ENCODE results near the gene COL5A1. TPM values are rescaled to one million over a fixed set of nuclear protein-coding genes. Genes with fewer than 3 reads are reported as not detected.

The COL5A1 gene
- polyA plus RNA-seq, 1 donor (not counting 4 experiments of a cell fraction or from before 2014, with no cell fraction given) = 3.1 TPM

DNA sequence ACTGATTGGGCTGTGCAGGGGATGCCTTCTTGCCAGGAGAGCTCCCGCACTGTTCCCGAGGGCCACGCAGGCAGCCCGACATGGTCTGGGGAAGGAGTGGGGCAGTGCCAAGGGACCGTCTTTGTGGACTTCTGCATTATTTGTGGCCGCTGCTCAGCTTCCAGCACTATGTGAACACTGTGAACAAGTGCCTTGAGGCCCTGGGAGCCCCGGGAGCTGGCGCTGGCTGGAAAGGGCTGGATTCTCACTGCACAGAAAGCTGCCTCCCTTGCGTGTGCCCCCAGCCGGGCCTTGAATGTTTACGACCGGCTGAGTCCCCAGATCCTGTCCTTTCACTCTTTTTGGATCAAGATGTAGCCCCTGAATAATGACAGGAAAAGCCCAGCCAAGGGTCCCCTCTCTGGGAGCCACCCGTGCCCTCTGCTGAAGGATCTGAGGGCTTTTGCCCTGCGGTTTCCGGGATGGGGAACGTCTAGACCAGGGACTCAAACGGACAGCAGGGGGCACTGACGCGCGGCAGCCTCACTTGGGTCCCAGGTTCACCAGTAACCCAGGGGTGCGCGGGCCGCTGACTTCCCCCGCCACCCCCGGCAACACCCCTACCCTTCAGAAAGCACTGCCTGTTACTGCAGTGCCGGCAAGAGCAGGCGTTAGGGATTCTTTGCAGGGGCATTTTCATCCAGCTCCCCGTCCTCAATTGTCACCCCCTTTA is 140.1 kb downstream of the COL5A1 start:
- no peaks in the 10 kb centered on the region for H3K79me2 ChIP-seq (ENCODE audit: control insufficient read depth, insufficient read depth, low read length)
- H3K27ac ChIP-seq (ENCODE audit: control insufficient read depth, insufficient read depth, low read length) = no peak overlapping the region
- no peaks in the 10 kb centered on the region for H3K9me1 ChIP-seq (ENCODE audit: control insufficient read depth, extremely low read depth, insufficient read depth, low read length)
- H3K4me3 ChIP-seq (ENCODE audit: control insufficient read depth in 2 of 3, extremely low read depth in 1 of 3, insufficient read depth in 2 of 3, low read depth in 1 of 3, low read length in 3 of 3) = no peak overlapping the region
- H3K4me2 ChIP-seq (ENCODE audit: control insufficient read depth, extremely low read depth, insufficient read depth, low read depth, low read length) = no peak overlapping the region
- H2AFZ ChIP-seq (ENCODE audit: control insufficient read depth, low read length) = no peak overlapping the region
- no peaks in the 10 kb centered on the region for H3K9me3 ChIP-seq (ENCODE audit: control insufficient read depth, low read depth, low read length)
- peaks cover 18% of the 10 kb centered on the region for H3K27me3 ChIP-seq (ENCODE audit: control insufficient read depth, extremely low read depth, insufficient read depth, low read length)
- peaks cover 18% of the 10 kb centered on the region for H3K4me1 ChIP-seq (ENCODE audit: control insufficient read depth, extremely low read depth, insufficient read depth, low read length)
- H3K36me3 ChIP-seq (ENCODE audit: control insufficient read depth in 2 of 2, extremely low read depth in 1 of 2, insufficient read depth in 2 of 2, low read length in 2 of 2) = no peaks in the 10 kb centered on the region
- no peak for DNase-seq (ENCODE audit: low read depth, low spot score)
- no peak for TF ChIP-seq EZH2 (IDR thresholded peaks at IDR 0.05; ENCODE audit: low read length)
- TF ChIP-seq, protein P1, sequence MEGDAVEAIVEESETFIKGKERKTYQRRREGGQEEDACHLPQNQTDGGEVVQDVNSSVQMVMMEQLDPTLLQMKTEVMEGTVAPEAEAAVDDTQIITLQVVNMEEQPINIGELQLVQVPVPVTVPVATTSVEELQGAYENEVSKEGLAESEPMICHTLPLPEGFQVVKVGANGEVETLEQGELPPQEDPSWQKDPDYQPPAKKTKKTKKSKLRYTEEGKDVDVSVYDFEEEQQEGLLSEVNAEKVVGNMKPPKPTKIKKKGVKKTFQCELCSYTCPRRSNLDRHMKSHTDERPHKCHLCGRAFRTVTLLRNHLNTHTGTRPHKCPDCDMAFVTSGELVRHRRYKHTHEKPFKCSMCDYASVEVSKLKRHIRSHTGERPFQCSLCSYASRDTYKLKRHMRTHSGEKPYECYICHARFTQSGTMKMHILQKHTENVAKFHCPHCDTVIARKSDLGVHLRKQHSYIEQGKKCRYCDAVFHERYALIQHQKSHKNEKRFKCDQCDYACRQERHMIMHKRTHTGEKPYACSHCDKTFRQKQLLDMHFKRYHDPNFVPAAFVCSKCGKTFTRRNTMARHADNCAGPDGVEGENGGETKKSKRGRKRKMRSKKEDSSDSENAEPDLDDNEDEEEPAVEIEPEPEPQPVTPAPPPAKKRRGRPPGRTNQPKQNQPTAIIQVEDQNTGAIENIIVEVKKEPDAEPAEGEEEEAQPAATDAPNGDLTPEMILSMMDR (optimal IDR thresholded peaks at IDR 0.05 in 1 of 3, IDR thresholded peaks at IDR 0.05 in 1 of 3, conservative IDR thresholded peaks at IDR 0.05 in 1 of 3; ENCODE audit: extremely low read depth in 1 of 3, insufficient read depth in 2 of 3, low read length in 3 of 3) = peak in 2 of 3 experiments; percentile 22 to 24
- no peak overlapping the region for H3K9ac ChIP-seq (ENCODE audit: control insufficient read depth, extremely low read depth, insufficient read depth, low read length)
- dilution Hi-C loops (cut with MboI; ENCODE audit: extremely low pct_ligation_motif_present, low sequenced_read_pairs) = no loop called here
- FAIRE-seq = no peak
- H4K20me1 ChIP-seq (ENCODE audit: control insufficient read depth, extremely low read depth, insufficient read depth, low read length) = no peaks in the 10 kb centered on the region

DNA sequence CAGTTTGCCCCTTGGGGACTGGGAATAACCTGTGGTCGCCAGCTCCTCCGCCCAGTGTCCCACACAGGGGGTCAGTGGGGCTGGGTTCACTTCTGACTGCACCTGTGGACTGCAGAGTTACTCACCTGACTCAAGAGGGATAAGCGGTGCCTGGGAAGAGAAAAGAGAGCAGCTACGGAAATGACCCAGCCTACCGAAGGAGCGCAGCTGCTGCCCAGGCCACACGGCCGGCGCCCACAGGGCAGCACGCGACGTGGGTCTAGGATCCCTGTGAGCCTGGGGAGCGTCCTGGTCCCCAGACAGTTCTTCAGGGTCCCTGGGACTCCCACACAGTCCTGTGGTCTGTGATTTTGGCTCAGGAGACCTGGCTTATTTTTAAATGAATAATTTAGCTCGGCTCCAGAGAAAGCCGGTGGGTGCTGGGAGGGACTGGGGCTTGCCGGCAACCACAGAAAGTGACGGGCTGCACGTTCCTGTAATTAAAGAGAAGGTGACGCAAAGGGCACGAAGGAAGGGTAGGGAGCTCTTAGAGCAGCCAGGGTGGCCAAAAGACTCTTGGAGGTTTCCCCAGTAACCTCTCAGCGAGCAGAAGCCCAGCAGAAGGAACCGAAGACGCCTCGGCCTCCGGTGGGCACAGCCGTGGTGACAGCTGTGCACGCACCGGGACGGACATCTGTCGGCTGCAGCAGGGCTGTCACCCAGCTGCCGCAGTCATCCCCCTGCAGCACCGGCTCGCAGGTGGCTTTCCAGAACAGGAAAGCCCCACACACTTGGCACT is 141.5 kb downstream of the COL5A1 start:
- no peak overlapping the region for H3K4me2 ChIP-seq (ENCODE audit: control insufficient read depth, extremely low read depth, insufficient read depth, low read depth, low read length)
- FAIRE-seq (no peak), DNase-seq (ENCODE audit: low read depth, low spot score) (no peak)
- peaks cover 17% of the 10 kb centered on the region for H3K4me1 ChIP-seq (ENCODE audit: control insufficient read depth, extremely low read depth, insufficient read depth, low read length)
- no peaks in the 10 kb centered on the region for H3K9me3 ChIP-seq (ENCODE audit: control insufficient read depth, low read depth, low read length)
- H3K9me1 ChIP-seq (ENCODE audit: control insufficient read depth, extremely low read depth, insufficient read depth, low read length) = no peaks in the 10 kb centered on the region
- no peaks in the 10 kb centered on the region for H3K36me3 ChIP-seq (ENCODE audit: control insufficient read depth in 2 of 2, extremely low read depth in 1 of 2, insufficient read depth in 2 of 2, low read length in 2 of 2)
- dilution Hi-C loops (cut with MboI; ENCODE audit: extremely low pct_ligation_motif_present, low sequenced_read_pairs) = no loop called here
- no peak overlapping the region for H2AFZ ChIP-seq (ENCODE audit: control insufficient read depth, low read length)
- no peak for TF ChIP-seq EZH2 (IDR thresholded peaks at IDR 0.05; ENCODE audit: low read length)
- TF ChIP-seq, protein P1 (optimal IDR thresholded peaks at IDR 0.05 in 1 of 3, IDR thresholded peaks at IDR 0.05 in 1 of 3, conservative IDR thresholded peaks at IDR 0.05 in 1 of 3; ENCODE audit: extremely low read depth in 1 of 3, insufficient read depth in 2 of 3, low read length in 3 of 3) = no peak
- peaks cover 5% of the 10 kb centered on the region for H3K27me3 ChIP-seq (ENCODE audit: control insufficient read depth, extremely low read depth, insufficient read depth, low read length)
- H3K79me2 ChIP-seq (ENCODE audit: control insufficient read depth, insufficient read depth, low read length) = no peaks in the 10 kb centered on the region
- no peaks in the 10 kb centered on the region for H4K20me1 ChIP-seq (ENCODE audit: control insufficient read depth, extremely low read depth, insufficient read depth, low read length)
- H3K27ac ChIP-seq (ENCODE audit: control insufficient read depth, insufficient read depth, low read length) = no peak overlapping the region
- no peak overlapping the region for H3K9ac ChIP-seq (ENCODE audit: control insufficient read depth, extremely low read depth, insufficient read depth, low read length)
- H3K4me3 ChIP-seq (ENCODE audit: control insufficient read depth in 2 of 3, extremely low read depth in 1 of 3, insufficient read depth in 2 of 3, low read depth in 1 of 3, low read length in 3 of 3) = no peak overlapping the region
